AG04450 (cell line): ENCODE data around the gene INSC. TPM values are rescaled to one million over a fixed set of nuclear protein-coding genes. Genes with fewer than 3 reads are reported as not detected.

Source experiments
- CTCF ChIA-PET: fragments of 300-600, 350-600 bp; formaldehyde crosslinking; extraction: SDS; loops from one replicate; lab custom pipeline; 2022; ENCODE audit warnings: antibody characterized with exemption, inconsistent platforms; lab: Charles Lee
- POLR2A ChIA-PET: fragments of 350-600 bp; formaldehyde crosslinking; extraction: SDS; loops from one replicate; lab custom pipeline; 2021; ENCODE audit warnings: antibody characterized with exemption, inconsistent platforms; lab: Yijun Ruan, JAX
- DNase-seq: peaks from one replicate; pipeline ENCODE4 v3.0.0-alpha.2; 2011; ENCODE audit warnings: low read depth, low spot score
- H3K27ac ChIP-seq: one replicate; pipeline ENCODE4 v1.5.1; 2012; ENCODE audit warnings: low read depth, low read length, control low read depth
- H3K27me3 ChIP-seq: one replicate; pipeline ENCODE4 v1.6.0; 2012; ENCODE audit warnings: low read length; ENCODE audit not compliant: control insufficient read depth, insufficient read depth
- H3K4me3 ChIP-seq: 2 replicates; pipeline ENCODE4 v1.5.1; 2011; ENCODE audit warnings: mild to moderate bottlenecking, low read depth, low read length, control low read depth
- H3K9me3 ChIP-seq: 2 replicates; pipeline ENCODE4 v1.5.1; 2012; ENCODE audit warnings: low read length; ENCODE audit not compliant: control insufficient read depth, insufficient read depth
- polyA plus RNA-seq: library from polyadenylated mRNA; depleted of rRNA; stranded (reverse); fragments of >200 nt; gene quantifications from 2 replicates; pipeline ENCODE4 v1.2.3, GENCODE V29; 2011
- TF ChIP-seq, protein P1 (sequence below): IDR thresholded peaks from 2 replicates; pipeline ENCODE4 v1.5.1; 2011; ENCODE audit warnings: low read depth, low read length, control low read depth, inconsistent platforms

The INSC gene
- polyA plus RNA-seq, 1 experiment = 0.53 TPM

DNA sequence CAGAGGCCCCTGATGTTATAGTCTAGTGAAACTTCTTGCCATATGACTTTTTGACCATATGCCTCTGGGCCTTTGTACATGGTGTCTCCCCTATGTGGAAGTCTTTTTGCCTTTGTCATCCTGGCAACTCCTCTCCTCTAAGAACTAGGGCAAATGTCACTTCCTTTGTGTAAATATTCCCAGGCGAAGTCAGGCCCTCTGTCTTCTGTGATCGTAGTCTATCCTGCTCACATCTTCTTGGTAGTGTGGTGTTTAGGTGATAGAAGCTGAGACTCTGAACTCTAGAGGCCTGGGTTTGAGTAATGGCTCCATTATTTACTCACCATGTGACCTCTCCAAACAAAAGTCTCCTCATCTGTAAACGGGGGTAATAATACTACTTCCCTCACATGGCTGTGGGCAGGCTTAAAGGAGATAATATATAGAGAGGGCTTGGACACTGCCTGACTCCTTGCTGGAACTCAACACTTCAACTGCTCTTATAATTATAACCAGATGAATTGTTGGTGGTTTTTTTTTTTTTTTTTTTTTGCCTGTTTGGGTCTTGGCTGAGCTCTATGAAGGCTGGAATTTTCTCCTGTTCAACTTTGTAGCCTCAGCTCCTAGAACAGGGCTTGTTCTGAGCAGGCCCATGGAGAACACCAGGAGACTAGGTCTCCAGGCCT is 43.8 kb downstream of the INSC start:
- Histone ChIP-seq H3K4me3 (no peak overlapping the region), H3K27ac (peak overlapping the region; percentile 50), H3K27me3 (no peaks in the 10 kb centered on the region), H3K9me3 (no peaks in the 10 kb centered on the region)
- TF ChIP-seq, protein P1, sequence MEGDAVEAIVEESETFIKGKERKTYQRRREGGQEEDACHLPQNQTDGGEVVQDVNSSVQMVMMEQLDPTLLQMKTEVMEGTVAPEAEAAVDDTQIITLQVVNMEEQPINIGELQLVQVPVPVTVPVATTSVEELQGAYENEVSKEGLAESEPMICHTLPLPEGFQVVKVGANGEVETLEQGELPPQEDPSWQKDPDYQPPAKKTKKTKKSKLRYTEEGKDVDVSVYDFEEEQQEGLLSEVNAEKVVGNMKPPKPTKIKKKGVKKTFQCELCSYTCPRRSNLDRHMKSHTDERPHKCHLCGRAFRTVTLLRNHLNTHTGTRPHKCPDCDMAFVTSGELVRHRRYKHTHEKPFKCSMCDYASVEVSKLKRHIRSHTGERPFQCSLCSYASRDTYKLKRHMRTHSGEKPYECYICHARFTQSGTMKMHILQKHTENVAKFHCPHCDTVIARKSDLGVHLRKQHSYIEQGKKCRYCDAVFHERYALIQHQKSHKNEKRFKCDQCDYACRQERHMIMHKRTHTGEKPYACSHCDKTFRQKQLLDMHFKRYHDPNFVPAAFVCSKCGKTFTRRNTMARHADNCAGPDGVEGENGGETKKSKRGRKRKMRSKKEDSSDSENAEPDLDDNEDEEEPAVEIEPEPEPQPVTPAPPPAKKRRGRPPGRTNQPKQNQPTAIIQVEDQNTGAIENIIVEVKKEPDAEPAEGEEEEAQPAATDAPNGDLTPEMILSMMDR = no peak
- ChIA-PET CTCF (interaction anchor here (0.6 to 3.2 kb wide), 6 partner anchors 28 to 57 kb away, joined by 3 to 26 read pairs (median 4); no protein-coding TSS in a partner anchor), POLR2A (interaction anchor here (0.6 kb wide), 1 partner anchor 10 kb away, joined by 3 read pairs; no protein-coding TSS in a partner anchor)
- DNase-seq = peak; percentile 58

DNA sequence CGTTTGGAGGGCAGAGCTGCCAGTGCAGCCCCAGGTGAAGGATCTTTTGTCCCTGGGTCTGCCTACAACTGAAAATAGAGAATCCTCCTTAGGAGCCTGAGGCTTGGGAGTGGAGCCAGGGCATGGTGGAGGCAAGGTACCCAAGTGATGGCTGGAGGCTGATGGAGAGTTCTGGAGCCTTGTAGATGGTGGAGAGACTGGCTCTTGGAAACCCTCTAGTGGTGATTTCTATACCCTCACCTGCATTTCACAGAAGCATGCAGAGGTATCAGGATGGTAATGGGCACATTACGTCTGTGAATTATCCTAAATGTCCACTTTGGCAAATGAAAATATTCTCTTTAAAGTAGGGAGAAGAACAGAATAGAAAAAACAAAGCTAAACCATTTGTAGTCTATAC is 44.4 kb downstream of the INSC start:
- POLR2A ChIA-PET = interaction anchor here (0.6 kb wide), 1 partner anchor 11 kb away, joined by 3 read pairs; no protein-coding TSS in a partner anchor
- TF ChIP-seq, protein P1 = peak; percentile 65
- H3K27me3 ChIP-seq = no peaks in the 10 kb centered on the region
- CTCF ChIA-PET = interaction anchor here (0.6 to 3.2 kb wide), 12 partner anchors 9 to 58 kb away, joined by 3 to 26 read pairs (median 3); no protein-coding TSS in a partner anchor
- H3K4me3 ChIP-seq = no peak overlapping the region
- H3K27ac ChIP-seq = peak overlapping the region; percentile 43
- H3K9me3 ChIP-seq = no peaks in the 10 kb centered on the region
- no peak for DNase-seq

DNA sequence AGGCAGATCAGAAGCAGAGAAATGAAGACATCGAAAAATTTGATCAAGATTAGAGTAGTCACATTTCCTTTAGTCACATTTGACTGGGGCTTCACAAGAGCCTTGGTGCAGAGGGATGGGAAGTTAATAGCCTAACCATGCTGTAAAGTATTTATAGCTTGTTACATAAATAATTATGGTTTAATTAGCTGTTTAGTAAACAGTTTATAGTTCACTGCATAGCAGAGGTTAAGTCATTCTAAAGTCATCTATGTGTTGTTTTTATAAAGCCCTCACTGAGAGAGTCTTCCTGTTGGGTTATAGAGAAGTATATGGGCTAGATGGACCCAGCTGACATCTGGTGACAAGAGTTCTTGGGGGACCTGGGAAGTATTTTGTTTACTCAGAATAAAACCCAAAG is 47.1 kb downstream of the INSC start:
- TF ChIP-seq, protein P1 = no peak
- no peak overlapping the region for H3K4me3 ChIP-seq
- H3K27ac ChIP-seq = peak overlapping the region; percentile 42
- H3K27me3 ChIP-seq = no peaks in the 10 kb centered on the region
- no peak for DNase-seq
- POLR2A ChIA-PET = interaction anchor here (0.7 kb wide), 1 partner anchor 37 kb away, joined by 3 read pairs; no protein-coding TSS in a partner anchor
- H3K9me3 ChIP-seq = no peaks in the 10 kb centered on the region
- CTCF ChIA-PET = interaction anchor here (0.7 to 1.1 kb wide), 3 partner anchors 13 to 62 kb away, joined by 3 read pairs; no protein-coding TSS in a partner anchor

DNA sequence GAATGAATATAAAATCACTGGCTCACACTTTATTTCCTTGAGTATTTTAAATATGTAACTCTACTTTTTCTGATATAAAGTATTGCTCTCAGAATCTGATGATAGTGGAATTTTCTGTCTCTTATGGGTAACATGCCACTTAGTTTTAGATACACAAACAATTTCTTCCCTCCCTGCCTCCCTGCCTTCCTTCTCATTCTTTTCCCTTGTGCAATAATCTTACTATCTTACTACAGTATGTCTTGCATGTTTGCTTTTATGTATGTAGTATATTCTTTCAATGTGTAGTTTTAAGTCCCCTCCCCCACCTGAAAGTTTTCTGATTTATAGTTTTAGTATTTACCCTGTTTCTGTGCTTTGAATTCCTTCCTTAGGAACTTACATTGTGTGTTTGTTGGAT is 48.4 kb downstream of the INSC start:
- ChIA-PET CTCF (no interaction called here), POLR2A (no interaction called here)
- no peak overlapping the region for H3K4me3 ChIP-seq
- no peaks in the 10 kb centered on the region for H3K27me3 ChIP-seq
- H3K27ac ChIP-seq = no peak overlapping the region
- TF ChIP-seq, protein P1 = no peak
- no peaks in the 10 kb centered on the region for H3K9me3 ChIP-seq
- DNase-seq = no peak

DNA sequence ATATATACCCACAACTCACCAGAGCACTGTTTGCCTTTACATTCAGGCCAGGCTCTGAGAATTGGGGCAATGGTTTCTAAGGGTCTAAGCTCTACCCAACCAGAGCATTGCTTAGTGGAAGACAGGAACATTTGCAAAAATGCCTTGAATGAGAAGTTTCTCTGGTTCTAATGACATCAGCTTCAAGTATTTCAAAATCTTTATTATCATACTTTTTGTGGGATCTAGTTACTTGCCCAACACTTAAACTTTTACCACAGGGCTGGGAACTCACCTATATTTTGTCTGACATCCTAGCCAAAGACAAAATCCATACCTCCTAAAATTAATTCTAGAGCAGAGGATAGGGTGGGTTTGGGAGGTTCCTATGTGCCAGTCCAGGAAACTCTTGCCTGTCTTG is 51.5 kb downstream of the INSC start:
- H3K27me3 ChIP-seq = no peaks in the 10 kb centered on the region
- CTCF ChIA-PET = no interaction called here
- H3K9me3 ChIP-seq = no peaks in the 10 kb centered on the region
- POLR2A ChIA-PET = no interaction called here
- TF ChIP-seq, protein P1 = no peak
- no peak for DNase-seq
- no peak overlapping the region for H3K27ac ChIP-seq
- H3K4me3 ChIP-seq = no peak overlapping the region
